ENCODE data around the gene COMT.

COMT gene

DNA sequence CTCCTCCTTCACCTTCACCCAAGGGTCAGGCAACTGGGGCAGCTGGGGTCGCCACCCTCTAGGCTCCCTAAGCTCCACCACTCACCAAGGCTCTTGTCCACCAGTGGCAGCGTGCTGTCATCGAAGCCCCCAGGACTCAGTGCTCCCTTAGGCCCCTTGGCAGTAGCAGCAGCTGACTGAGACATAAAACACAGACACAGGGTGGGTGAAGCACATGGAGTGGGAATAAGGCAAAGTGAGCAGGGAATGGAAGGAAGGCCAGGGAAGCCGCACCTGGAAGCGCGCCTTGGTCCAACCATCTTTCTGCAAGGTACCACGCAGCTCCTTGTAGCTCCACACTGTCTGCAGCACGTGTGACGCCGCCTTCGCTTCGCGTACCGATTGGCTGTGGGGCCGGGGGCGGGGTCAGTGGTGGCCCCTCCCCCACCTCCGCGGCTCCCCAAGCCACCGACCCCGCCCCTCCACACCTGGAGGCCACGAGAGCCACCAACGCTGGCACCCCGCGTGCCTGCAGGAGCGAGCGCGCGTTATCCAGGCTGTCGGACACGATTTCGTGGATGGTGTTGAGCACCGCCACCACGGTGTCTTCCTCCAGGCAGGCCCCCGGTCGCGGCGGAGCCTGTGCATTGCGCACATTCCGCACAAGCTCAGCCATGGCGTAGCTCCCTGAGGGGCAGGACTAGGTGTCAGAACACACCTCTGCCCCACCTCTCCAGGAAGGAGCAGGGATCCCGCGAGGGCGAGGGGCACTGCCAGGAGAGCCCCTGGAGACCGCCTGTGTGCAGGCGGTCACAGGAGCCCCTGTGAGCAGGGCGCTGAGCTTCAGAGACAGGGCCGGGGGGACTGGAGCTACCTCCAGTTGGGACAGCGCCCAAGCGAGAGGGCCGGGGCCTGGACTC lies 31.3 kb downstream of the COMT start:
- TF ChIP-seq GATA3 (IDR thresholded peaks at IDR 0.05; ENCODE audit: low read depth, low read length) (no peak), GATA2 (IDR thresholded peaks at IDR 0.05; ENCODE audit: low read depth, low read length) (no peak)

DNA sequence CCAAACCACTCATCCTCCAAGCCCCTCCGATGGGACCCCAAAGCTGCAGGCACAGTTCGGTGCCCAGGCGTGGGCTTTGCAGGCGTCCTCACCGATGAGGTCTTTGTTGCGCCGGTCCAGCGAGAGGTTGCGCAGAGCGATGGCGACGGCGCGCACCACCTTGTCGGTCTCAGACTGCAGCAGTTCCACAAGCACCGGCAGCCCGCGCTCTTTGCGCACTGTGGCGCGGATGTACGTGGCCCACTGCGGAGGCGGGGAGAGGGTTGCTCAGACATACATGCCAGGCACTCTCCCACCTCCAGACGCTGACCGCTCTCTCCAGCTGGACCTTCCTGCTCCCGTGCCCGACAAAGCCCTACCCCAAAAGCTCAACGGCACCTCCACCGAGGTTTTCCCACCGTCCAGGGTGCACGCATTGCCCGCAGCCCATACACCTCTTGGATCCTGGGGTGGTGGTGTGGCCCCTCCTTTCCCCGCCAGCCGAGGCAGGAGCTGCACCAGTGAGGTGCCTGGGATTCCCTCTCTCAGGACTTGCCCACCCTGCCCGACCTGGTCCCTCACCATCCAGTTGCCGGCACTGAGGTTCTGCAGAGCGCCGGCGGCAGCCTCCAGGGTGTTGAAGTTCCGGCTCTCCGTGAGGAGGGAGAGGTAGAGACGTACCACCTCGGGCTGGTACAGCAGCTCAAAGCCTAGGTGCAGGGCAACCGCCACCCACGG lies 32.1 kb downstream of the COMT start:
- TF ChIP-seq GATA3 (IDR thresholded peaks at IDR 0.05; ENCODE audit: low read depth, low read length) (no peak), GATA2 (IDR thresholded peaks at IDR 0.05; ENCODE audit: low read depth, low read length) (no peak)

DNA sequence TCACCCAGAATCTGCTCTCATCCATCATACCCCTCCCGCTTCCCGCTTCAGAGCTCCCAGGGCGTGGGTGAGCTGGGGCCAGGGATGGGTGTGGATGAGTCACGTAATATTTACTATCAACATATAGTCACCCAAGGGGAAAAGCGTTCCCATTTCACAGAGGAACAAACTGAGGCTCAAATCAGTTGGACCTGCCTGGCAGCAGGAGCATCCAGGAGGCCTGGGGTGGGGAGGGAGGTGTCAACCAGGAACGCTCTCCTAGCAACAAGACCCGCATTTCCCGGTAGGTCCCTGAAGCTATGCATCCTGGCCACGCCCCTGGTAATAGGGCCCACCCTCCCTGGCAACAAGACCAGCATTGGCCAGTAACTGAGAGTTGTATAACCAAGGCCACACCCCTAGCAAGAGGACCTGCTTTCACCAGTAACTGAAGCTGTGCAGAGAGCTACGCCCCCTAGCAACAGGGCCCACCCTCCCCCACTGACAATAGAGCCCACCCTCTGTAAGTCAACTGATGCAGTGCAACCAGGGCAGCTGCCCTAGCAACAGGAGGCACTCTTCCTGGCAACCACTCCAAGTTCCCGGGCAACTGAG lies 32.8 kb downstream of the COMT start:
- TF ChIP-seq GATA2 (IDR thresholded peaks at IDR 0.05; ENCODE audit: low read depth, low read length), result no peak
- no peak for TF ChIP-seq GATA3 (IDR thresholded peaks at IDR 0.05; ENCODE audit: low read depth, low read length)

DNA sequence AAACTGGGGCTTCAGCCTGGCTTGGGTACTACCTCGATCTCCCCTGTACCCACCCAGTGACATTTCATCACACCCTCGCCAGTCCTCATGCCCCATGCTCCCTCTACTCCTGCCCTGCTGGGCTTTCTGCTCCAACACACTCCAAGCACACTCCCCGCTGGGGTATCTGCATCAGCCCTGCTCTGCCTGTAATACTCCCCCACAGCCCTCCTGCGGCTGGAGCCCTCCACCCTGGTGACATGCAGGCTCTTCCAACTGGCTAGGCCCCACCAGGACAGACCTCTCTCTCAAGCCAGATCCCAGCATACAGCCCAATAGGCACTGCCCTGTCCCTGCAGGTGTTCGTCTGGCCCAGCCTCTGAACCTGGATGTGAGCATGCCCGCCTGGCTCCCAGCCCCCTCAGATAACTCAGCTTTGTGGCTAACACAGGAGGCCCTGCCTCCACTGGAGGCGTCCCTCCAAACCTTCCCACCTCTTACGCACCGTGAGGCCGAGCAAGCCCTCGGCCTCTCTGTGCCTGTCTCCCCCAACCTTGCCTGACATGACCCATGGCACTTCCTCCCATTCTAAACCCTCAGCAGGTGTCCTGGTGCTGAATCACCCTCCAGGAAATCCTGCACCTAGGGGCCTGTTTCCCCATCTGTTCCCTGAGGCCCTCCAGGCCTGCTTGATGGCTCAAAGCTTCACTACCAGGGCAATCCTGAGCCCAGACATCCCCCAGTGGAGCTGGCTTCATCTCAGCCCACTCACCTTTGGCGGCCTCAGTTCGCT lies 33.5 kb downstream of the COMT start:
- TF ChIP-seq GATA2 (IDR thresholded peaks at IDR 0.05; ENCODE audit: low read depth, low read length) (no peak), GATA3 (IDR thresholded peaks at IDR 0.05; ENCODE audit: low read depth, low read length) (no peak)

DNA sequence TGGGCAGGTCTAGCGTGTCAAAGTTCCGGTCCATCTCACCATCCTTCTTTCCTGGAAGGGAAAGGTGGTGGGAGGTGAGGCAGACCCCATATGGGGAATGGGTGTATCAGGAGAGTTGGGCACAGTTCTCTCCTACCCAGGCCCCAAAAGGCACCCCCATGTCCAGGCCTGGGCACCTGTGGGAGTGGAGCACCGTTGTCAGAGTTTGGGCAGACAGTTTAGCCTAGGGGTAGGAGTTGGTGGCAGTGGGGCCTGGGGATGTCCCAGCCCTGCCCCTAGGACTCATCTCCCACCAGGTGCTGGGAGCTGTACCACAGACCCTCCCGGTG lies 34.1 kb downstream of the COMT start:
- no peak for TF ChIP-seq GATA3 (IDR thresholded peaks at IDR 0.05; ENCODE audit: low read depth, low read length)
- TF ChIP-seq GATA2 (IDR thresholded peaks at IDR 0.05; ENCODE audit: low read depth, low read length), result no peak

DNA sequence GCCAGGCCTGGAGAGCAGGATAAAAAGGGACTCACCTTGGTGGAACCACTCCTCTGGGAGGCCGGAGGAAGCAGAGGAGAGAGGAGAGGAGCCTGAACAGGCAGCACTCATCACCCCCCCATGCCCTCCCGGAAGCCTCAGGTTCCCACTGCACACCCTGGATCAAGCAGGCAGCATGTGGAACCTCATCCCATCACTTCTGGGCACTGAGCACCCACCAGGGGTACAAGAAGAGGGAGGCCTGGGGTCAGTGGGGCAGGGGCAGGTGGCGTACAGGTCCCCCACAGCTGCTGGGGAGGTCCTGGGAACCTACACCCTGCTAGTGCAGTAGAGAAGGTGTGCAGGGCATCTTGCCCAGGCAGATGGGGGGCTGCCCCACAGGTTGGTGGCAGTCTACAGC lies 35.1 kb downstream of the COMT start:
- TF ChIP-seq GATA2 (IDR thresholded peaks at IDR 0.05; ENCODE audit: low read depth, low read length) (no peak), GATA3 (IDR thresholded peaks at IDR 0.05; ENCODE audit: low read depth, low read length) (no peak)

DNA sequence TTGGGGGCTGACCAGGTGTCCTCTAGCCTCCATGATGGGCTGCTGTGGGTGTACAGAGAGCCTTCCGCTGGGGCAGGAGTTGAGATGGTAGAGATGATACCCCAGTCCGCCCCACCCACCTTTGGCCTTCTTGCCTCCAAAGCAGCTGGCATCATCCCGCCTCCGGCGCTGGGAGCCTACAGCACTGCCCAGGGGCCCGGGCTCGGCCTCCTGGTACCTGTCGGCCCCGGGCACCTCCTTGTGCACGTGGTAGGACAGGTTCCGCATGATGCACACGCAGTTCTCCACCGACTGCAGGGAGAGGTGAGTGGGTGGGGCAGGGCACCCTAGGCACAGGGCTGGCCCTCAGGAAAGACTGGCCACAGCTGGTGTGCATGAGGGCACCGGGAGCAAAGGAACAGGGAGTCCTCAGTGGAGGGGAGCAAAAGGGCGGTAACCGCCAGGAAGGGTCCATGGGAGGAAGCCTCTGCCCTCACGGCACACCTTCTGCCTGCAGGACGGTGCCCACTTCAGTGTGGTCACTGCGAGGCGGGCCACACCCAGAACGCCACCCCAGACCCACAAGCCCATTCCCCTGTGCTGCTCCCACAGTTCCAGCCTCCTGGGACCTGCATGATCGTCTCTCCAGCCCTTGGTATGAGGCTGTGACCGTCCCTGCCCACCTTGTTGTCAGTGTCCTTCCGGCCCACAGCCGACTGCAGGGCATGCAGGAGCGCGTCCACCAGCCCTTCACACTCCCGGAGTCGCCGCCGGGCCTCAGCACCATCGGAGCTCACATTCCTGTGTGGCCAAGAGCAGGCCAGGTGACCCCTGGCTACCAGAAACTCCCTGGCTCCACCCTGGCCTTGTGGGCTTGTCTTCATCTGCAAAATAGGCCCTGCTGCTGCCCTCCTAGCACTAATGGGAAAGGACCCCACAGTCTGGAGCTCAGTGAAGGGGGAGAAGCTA lies 36.0 kb downstream of the COMT start:
- TF ChIP-seq GATA3 (IDR thresholded peaks at IDR 0.05; ENCODE audit: low read depth, low read length), result no peak
- TF ChIP-seq GATA2 (IDR thresholded peaks at IDR 0.05; ENCODE audit: low read depth, low read length), result no peak

DNA sequence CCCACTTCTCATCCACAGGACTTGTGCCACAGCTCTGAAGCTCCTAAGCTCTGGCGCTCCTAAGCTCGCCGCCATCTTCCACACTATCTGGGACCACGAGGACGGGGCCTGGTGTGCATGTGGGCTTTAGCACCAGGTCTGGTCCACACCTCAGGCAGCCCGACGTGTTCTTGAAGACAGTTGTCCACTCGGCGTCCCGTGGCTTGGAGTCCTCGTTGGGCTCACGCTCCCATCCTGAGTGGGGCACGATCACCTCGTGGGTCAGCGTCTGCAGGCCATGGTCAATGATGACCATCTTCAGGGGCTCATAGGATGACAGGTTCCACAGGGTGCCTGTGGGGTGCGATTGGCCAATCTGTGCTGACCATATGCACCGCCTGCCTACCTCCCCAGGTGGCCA lies 37.2 kb downstream of the COMT start:
- no peak for TF ChIP-seq GATA3 (IDR thresholded peaks at IDR 0.05; ENCODE audit: low read depth, low read length)
- no peak for TF ChIP-seq GATA2 (IDR thresholded peaks at IDR 0.05; ENCODE audit: low read depth, low read length)

DNA sequence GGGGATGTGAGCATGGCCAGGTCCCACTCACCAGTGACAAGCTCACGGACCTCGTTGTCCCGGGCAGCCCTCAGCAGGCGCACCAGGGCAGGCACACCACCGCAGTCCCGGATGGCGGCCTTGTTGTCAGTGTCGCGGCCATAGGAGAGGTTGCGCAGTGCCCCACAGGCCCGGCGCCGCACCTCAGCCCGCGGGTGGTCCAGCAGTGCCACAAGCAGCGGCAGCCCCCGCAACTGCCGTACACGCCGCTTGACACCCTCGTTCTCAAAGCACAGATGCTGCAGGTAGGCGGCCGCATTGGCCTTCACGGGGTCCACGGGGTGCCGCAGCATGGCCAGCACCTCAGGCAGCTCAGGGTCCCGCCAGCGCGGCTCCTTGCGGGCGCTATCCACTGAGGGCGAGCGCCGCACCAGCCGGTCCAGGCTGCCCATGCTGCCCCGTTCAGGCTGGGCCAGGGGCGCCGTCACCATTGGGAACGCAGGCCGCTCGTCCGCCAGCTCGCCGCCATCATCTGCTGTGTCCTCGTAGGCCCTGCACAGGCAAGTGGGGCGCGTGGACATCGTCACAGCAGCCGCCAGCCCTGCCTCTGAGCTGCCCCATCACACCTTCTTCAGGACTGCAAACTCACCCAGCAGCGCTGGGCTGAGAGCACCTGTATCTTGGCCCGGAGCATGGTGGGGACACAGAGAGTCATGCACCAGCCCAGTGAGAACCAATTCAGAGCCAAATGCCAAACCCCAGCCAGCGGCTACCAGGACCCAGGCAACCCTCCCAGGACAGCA lies 38.3 kb downstream of the COMT start:
- TF ChIP-seq GATA3 (IDR thresholded peaks at IDR 0.05; ENCODE audit: low read depth, low read length) (no peak), GATA2 (IDR thresholded peaks at IDR 0.05; ENCODE audit: low read depth, low read length) (no peak)

DNA sequence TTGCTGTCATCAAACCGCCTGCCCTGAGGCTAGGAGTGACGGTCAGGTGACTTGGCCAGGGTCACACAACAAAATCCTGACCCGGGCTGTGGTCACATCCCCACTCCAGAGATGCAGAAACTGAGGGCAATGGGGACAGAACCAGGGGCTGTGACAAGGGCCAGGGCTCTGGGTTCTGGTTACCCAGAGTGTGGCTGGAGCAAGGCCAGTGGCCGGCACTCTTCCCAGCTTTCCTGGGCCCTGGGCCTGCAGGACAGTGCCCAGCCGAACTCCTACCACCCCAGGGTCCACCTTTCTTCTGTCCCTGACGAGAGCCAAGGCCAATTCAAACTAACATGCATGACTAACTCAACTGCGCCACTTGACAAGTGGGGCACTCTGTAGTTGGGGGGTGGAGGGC lies 39.2 kb downstream of the COMT start:
- no peak for TF ChIP-seq GATA3 (IDR thresholded peaks at IDR 0.05; ENCODE audit: low read depth, low read length)
- no peak for TF ChIP-seq GATA2 (IDR thresholded peaks at IDR 0.05; ENCODE audit: low read depth, low read length)

DNA sequence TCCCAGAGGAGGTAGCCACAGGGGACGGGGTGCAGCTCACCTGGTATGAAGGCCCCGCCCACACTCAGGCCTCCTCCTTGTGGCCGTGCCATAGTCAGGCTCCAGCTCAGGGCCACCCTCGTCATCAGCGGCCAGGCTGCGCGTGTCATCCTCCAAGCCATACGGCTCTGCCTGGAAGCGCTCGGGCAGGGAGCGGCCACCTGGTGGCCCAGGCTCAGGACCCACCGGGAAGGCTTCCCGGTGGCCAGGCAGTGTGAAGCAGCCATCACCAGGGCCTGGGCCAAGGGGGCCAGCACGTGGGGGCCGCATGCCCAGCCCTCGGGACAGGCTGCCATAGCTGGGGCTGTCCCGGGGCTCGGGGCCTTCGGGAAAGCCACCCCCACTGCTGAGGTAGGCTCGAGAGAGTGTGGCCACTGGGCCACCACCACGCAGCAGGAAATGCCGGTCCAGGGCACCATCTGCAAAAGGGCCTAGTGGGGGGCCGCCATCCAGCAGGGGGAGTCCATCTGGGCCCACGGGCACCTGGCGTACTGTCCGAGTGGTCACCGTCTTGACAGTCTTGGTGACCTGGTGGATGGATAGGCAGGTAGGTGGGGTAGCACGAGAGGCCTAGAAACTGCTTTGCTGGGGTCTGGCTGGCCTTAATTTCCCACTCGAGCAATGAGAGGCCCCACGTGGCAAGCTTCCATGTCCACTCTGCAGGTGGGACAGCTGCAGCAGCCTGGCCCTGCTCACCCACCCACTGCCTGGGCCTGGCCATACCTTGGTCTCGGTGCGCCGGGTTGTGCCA lies 39.8 kb downstream of the COMT start:
- TF ChIP-seq GATA3 (IDR thresholded peaks at IDR 0.05; ENCODE audit: low read depth, low read length) (no peak), GATA2 (IDR thresholded peaks at IDR 0.05; ENCODE audit: low read depth, low read length) (no peak)
